HCT116 (cell line): ENCODE results near the gene CDH23. TPM values are rescaled to one million over a fixed set of nuclear protein-coding genes. Genes with fewer than 3 reads are reported as not detected.

Experiments used
- ATAC-seq: fragments of 200-7000 bp; cut with Tn5 transposase; 2 replicates; pipeline ENCODE4 v1.9.1; 2020; ENCODE audit warnings: mild to moderate bottlenecking, moderate library complexity
- BruUV-seq: library from RNA; stranded (reverse); fragments of 400-500 nt; replicated peaks from 2 replicates; lab custom pipeline; 2021; lab: Mats Ljungman, UMichigan
- CTCF ChIA-PET: fragments of 300-600 bp; sonication (Branson Sonifier 250); formaldehyde crosslinking; loops from one replicate; lab custom pipeline; 2021; ENCODE audit warnings: antibody characterized with exemption; lab: Charles Lee
- POLR2A ChIA-PET: fragments of 300-600, 350-600 bp; sonication (Branson Sonifier 250); formaldehyde crosslinking; loops from one replicate; lab custom pipeline; 2021; ENCODE audit warnings: antibody characterized with exemption; lab: Charles Lee
- RAD21 ChIA-PET, 2 experiments: fragments of 300-600 bp; sonication (Branson Sonifier 250); formaldehyde crosslinking; loops; one replicate each; lab custom pipeline; 2023; ENCODE audit warnings: low total read pairs in 2 of 2; ENCODE audit not compliant: uncharacterized antibody in 2 of 2, unreplicated experiment in 2 of 2, low non-redundant PET in 1 of 2; lab: Charles Lee
- DNase-seq: peaks from one replicate; pipeline ENCODE4 v3.0.0-alpha.2; 2010; ENCODE audit warnings: low read depth, low spot score
- H2AFZ ChIP-seq: fragments of 200-600 bp; shearing (Covaris generic), sonication (generic); 2 replicates; pipeline ENCODE4 v1.6.1; 2017; ENCODE audit warnings: low read depth, mixed run types, mixed read lengths, antibody characterized with exemption, low read length; ENCODE audit not compliant: poor library complexity, severe bottlenecking
- H3K27ac ChIP-seq: 2 replicates; pipeline ENCODE4 v1.5.1; 2012; ENCODE audit warnings: low read depth, low read length
- H3K27me3 ChIP-seq: fragments of 200-600 bp; sonication (generic); 2 replicates; pipeline ENCODE4 v1.6.1; 2016; ENCODE audit warnings: mixed run types, low read length, mixed read lengths; ENCODE audit not compliant: insufficient read depth
- H3K36me3 ChIP-seq, 2 experiments: fragments of 200-500 bp in 1 of 2; fragments of 200-600 bp in 1 of 2; sonication (Bioruptor generic) in 1 of 2; sonication (generic) in 1 of 2; 2 replicates each; pipeline versions ENCODE4 v1.5.1 to v1.6.1; 2014 to 2016; ENCODE audit warnings: low read length in 2 of 2, inconsistent platforms in 1 of 2, mixed read lengths in 1 of 2, mixed run types in 1 of 2; ENCODE audit not compliant: insufficient read depth in 2 of 2, control insufficient read depth in 1 of 2
- H3K4me1 ChIP-seq, 2 experiments: fragments of 200-600 bp in 1 of 2; sonication (generic) in 1 of 2; 2 replicates each; pipeline versions ENCODE4 v1.5.1 to v1.6.1; 2012 to 2017; ENCODE audit warnings: low read length in 2 of 2, inconsistent platforms in 1 of 2, mild to moderate bottlenecking in 1 of 2, mixed read lengths in 1 of 2, mixed run types in 1 of 2, moderate library complexity in 1 of 2; ENCODE audit not compliant: insufficient read depth in 2 of 2, control insufficient read depth in 1 of 2
- H3K4me2 ChIP-seq: fragments of 200-600 bp; sonication (generic); 2 replicates; pipeline ENCODE4 v1.6.1; 2017; ENCODE audit warnings: mixed run types, low read length, mixed read lengths
- H3K4me3 ChIP-seq, 2 experiments: fragments of 200-600 bp in 1 of 2; sonication (generic) in 1 of 2; replicated peaks in 1 of 2; 2 replicates each; pipeline ENCODE4 v1.5.1; 2011 to 2016; ENCODE audit warnings: low read length in 2 of 2, control low read depth in 1 of 2, low read depth in 1 of 2, mild to moderate bottlenecking in 1 of 2, mixed read lengths in 1 of 2, mixed run types in 1 of 2
- H3K79me2 ChIP-seq: fragments of 200-600 bp; sonication (generic); 2 replicates; pipeline ENCODE4 v1.6.1; 2017; ENCODE audit warnings: mild to moderate bottlenecking, mixed run types, low read length, moderate library complexity, mixed read lengths; ENCODE audit not compliant: insufficient read depth
- H3K9ac ChIP-seq: fragments of 200-600 bp; sonication (generic); 2 replicates; pipeline ENCODE4 v1.6.1; 2016; ENCODE audit warnings: low read length, mixed read lengths
- H3K9me2 ChIP-seq: fragments of 200-600 bp; sonication (generic), shearing (Covaris generic); 2 replicates; pipeline ENCODE4 v1.6.1; 2017; ENCODE audit warnings: mixed run types, mild to moderate bottlenecking, moderate library complexity; ENCODE audit not compliant: insufficient read depth
- H3K9me3 ChIP-seq, 2 experiments: fragments of 200-500 bp in 1 of 2; fragments of 200-600 bp in 1 of 2; sonication (Bioruptor generic) in 1 of 2; sonication (generic) in 1 of 2; 2 replicates each; pipeline ENCODE4 v1.6.1; 2014 to 2017; ENCODE audit warnings: low read length in 2 of 2, mixed read lengths in 2 of 2, inconsistent platforms in 1 of 2, low read depth in 1 of 2, mild to moderate bottlenecking in 1 of 2, mixed run types in 1 of 2, moderate library complexity in 1 of 2; ENCODE audit not compliant: control insufficient read depth in 1 of 2, insufficient read depth in 1 of 2
- H4K20me1 ChIP-seq: fragments of 200-600 bp; sonication (generic), shearing (Covaris generic); 2 replicates; pipeline ENCODE4 v1.6.1; 2017; ENCODE audit warnings: mixed run types, mild to moderate bottlenecking, moderate library complexity; ENCODE audit not compliant: insufficient read depth
- ATF3 ChIP-seq: IDR thresholded peaks from 2 replicates; pipeline ENCODE4 v1.6.1; 2012
- CEBPB ChIP-seq: IDR thresholded peaks from 2 replicates; pipeline ENCODE4 v1.6.1; 2012; ENCODE audit warnings: low read depth
- EGR1 ChIP-seq: IDR thresholded peaks from 2 replicates; pipeline ENCODE4 v1.6.1; 2012; ENCODE audit warnings: low read depth
- ELF1 ChIP-seq: IDR thresholded peaks from 2 replicates; pipeline ENCODE4 v1.6.1; 2012; ENCODE audit warnings: low read depth, borderline replicate concordance
- EZH2 ChIP-seq: fragments of 200-600 bp; sonication (generic); IDR thresholded peaks from 2 replicates; pipeline ENCODE4 v1.6.1; 2017; ENCODE audit warnings: antibody characterized with exemption, mixed run types
- JUND ChIP-seq: IDR thresholded peaks from 2 replicates; pipeline ENCODE4 v1.6.1; 2012
- POLR2A ChIP-seq: IDR thresholded peaks from 2 replicates; pipeline ENCODE4 v1.7.0; 2011; ENCODE audit warnings: borderline replicate concordance; ENCODE audit not compliant: insufficient read depth, insufficient read length; ENCODE audit errors: extremely low read depth
- REST ChIP-seq: IDR thresholded peaks from 2 replicates; pipeline ENCODE4 v1.6.1; 2012; ENCODE audit warnings: low read depth
- TCF7L2 ChIP-seq: IDR thresholded peaks from 2 replicates; pipeline ENCODE4 v1.7.0; 2011; ENCODE audit warnings: borderline replicate concordance, inconsistent platforms; ENCODE audit not compliant: insufficient read depth, insufficient read length; ENCODE audit errors: extremely low read depth
- intact Hi-C: fragments of 100-400 bp; cut with micrococcal nuclease; formaldehyde crosslinking; loops from 2 replicates; pipeline ENCODE4 v1.10.0; 2022
- total RNA-seq: library from RNA; stranded (reverse); gene quantifications from one replicate; pipeline ENCODE4 v1.2.1, GENCODE V29; 2021; ENCODE audit not compliant: unreplicated experiment

The CDH23 gene
- total RNA-seq, 1 experiment from 2014 or later = not detected

- Histone ChIP-seq H3K9ac (no peak overlapping the region), H3K4me2 (no peak overlapping the region), H3K9me3 (no peaks in the 10 kb centered on the region), H3K27ac (no peak overlapping the region), H3K36me3 (no peaks in the 10 kb centered on the region), H3K79me2 (no peaks in the 10 kb centered on the region), H3K4me3 (no peak overlapping the region), H3K27me3 (no peaks in the 10 kb centered on the region), H3K4me1 (no peaks in the 10 kb centered on the region), H3K9me2 (no peaks in the 10 kb centered on the region), H4K20me1 (no peaks in the 10 kb centered on the region), H2AFZ (no peak overlapping the region)
- TF ChIP-seq ATF3 = no peak
- no peak for TF ChIP-seq ELF1
- TF ChIP-seq EZH2 = no peak
- no peak for TF ChIP-seq CEBPB
- TF ChIP-seq JUND = no peak
- no TSS peak for BruUV-seq
- no peak for DNase-seq
- ChIA-PET POLR2A (interaction anchor here (0.9 kb wide), 1 partner anchor 10 kb away, joined by 3 read pairs; no protein-coding TSS in a partner anchor), RAD21 (no interaction called here), CTCF (interaction anchor here (1.0 to 1.3 kb wide), 2 partner anchors 102 to 230 kb away, joined by 3 to 4 read pairs; no protein-coding TSS in a partner anchor)
- ATAC-seq = no peak
- intact Hi-C loops = no loop called here
Measured at GRCh38 chr10:71467569-71468362, 71.0 kb downstream of the CDH23 start.

- POLR2A ChIA-PET = interaction anchor here (0.9 kb wide), 1 partner anchor 11 kb away, joined by 3 read pairs; no protein-coding TSS in a partner anchor
- RAD21 ChIA-PET = no interaction called here
- TF ChIP-seq TCF7L2 (no peak), POLR2A (no peak), REST (no peak), EGR1 (no peak)
- Histone ChIP-seq H3K27ac (no peak overlapping the region), H3K27me3 (no peaks in the 10 kb centered on the region), H3K4me1 (no peaks in the 10 kb centered on the region), H3K79me2 (no peaks in the 10 kb centered on the region), H3K9me2 (no peaks in the 10 kb centered on the region), H3K4me3 (no peak overlapping the region), H4K20me1 (no peaks in the 10 kb centered on the region), H3K4me2 (no peak overlapping the region), H3K9ac (no peak overlapping the region), H2AFZ (no peak overlapping the region), H3K36me3 (no peaks in the 10 kb centered on the region), H3K9me3 (no peaks in the 10 kb centered on the region)
- no TSS peak for BruUV-seq
- CTCF ChIA-PET = interaction anchor here (1.0 to 1.3 kb wide), 2 partner anchors 102 to 229 kb away, joined by 3 to 4 read pairs; no protein-coding TSS in a partner anchor
- intact Hi-C loops = no loop called here
- ATAC-seq = peak; percentile 6; the same call in 1 of the 2 replicates
- DNase-seq = no peak
Measured at GRCh38 chr10:71468363-71469094, 71.8 kb downstream of the CDH23 start.
